Hindlimb muscle (tissue), 1 donor: ENCODE results near the gene ISL2. TPM values are rescaled to one million over a fixed set of nuclear protein-coding genes. Genes with fewer than 3 reads are reported as not detected.

Experiments used
- DNase-seq: peaks from one replicate; pipeline ENCODE4 v3.0.0-alpha.2; 2013
- polyA plus RNA-seq: library from polyadenylated mRNA; unstranded; fragments of 120-200 nt; gene quantifications from one replicate; pipeline ENCODE4 v1.2.1, GENCODE V29; 2013; ENCODE audit not compliant: insufficient read length

ISL2 gene
- polyA plus RNA-seq, 1 donor, result not detected

- DNase-seq, result no peak
Measured at GRCh38 chr15:76328106-76328696, 8.4 kb upstream of the ISL2 start.

GRCh38 chr15:76328958-76329357 is 7.6 kb upstream of the ISL2 start:
- no peak for DNase-seq

DNA sequence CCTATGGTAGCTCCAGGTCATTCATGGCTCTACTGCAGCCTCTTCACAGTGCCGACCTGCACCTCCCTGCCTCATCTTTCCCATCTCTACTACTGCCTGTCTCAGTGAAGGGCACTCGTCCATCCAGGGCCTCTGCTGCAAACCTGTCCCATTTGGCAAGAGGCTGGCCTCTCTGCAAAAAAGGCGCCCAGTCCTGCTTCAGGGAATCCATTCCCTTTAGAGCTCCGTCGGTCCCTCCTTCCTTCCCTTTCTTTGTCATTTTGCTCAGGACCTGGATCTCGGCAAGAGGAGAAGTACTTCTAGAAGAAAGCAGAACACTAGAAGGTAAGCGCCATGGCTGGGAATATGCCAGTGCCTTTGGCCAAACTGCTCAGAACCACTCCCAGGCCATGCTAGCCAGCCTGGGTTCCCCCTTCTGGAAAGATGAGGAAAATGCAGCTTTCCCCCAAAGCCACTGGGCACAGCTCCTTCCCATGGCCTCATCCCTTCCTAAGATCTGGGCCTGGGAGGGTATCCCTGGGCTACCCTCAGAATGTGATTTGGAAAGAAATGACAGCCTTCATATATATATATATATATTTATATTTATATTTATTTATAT is 6.4 kb upstream of the ISL2 start:
- peak; percentile 19 for DNase-seq

- no peak for DNase-seq
Measured at GRCh38 chr15:76332796-76333195, 3.8 kb upstream of the ISL2 start.

GRCh38 chr15:76333309-76333708 is 3.3 kb upstream of the ISL2 start:
- DNase-seq, result no peak

- DNase-seq, result no peak
Measured at GRCh38 chr15:76333720-76334437, 2.7 kb upstream of the ISL2 start.

GRCh38 chr15:76334438-76335306 is 1.9 kb upstream of the ISL2 start:
- no peak for DNase-seq

GRCh38 chr15:76335307-76336253 is 993 bp upstream of the ISL2 start:
- DNase-seq, result peak; percentile 19

DNA sequence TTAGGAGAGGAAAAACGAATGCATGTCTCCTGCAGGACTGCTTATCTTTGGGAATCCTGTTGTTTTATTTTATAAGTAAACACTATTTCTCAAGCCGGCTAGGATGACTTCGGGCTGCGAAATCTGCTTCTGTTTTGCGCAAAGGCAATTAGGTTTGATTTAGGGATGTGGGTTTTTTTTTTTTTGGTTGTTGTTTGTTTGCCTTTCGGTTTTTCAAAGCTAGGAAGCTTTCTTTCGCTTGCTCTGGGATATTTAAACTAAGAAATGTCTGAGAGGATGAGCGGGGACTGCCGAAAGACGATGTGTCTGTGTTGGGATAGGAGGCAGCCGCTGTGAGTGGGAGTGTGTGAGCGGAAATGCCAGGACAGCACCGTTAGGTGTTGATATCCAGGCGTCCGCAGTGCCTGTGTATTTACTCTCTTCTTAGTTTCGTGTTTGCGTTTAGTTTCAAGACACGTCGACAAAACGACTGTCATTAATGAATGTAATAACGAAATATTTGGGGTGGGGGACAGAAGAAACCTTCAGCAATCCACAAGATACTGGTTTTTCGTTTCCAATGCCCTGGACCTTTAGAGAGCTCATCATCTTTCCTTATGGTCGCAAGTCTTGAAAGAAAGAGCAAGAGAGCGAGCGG is 604 bp downstream of the ISL2 start:
- DNase-seq, result peak; percentile 30

GRCh38 chr15:76337696-76338485 is 1.3 kb downstream of the ISL2 start:
- peak; percentile 21 for DNase-seq

- no peak for DNase-seq
Measured at GRCh38 chr15:76338486-76339304, 2.1 kb downstream of the ISL2 start.

DNA sequence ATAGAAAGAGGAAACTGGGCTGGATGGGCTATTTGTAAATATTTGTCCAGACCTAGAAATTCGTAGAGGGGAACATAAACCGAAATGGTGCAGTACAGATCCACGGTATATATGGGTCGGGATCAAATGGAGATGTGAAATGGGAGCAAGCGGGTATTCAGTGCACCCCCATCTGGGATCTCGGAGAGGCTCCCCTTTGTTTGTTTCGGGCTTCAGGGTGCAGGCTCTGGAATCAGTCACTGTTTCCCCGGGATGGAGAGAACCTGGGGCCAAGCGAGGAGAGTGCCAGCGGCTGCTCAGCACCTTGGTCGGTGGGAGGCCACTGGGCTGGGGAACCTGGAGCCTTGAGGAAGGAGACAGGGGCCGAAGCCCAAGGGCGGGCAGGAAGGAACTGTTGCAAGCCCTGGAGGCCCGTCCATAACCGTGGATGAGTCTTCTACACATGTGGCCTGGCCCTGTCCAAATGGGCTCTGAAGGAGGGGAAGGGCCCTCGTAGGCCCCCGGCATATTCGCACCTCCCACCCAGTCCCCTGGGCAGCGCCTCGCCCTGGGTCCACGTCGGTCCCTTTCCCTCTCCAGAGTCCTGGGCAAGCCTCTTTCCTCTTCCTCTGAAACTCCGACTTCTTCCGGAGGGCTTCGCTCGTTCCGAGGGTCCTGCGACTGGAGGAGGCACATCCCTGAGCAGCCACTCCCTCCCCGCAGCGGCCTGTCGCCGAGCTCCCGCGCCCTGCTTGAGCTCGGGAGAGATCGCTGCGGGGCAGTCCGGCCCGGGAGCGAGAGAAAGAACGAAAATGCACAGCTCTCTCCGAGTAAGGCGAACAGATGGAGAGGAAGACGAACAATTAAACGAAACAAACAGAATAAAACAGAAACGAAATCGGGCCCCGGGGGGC is 3.0 kb downstream of the ISL2 start:
- peak; percentile 38 for DNase-seq

DNA sequence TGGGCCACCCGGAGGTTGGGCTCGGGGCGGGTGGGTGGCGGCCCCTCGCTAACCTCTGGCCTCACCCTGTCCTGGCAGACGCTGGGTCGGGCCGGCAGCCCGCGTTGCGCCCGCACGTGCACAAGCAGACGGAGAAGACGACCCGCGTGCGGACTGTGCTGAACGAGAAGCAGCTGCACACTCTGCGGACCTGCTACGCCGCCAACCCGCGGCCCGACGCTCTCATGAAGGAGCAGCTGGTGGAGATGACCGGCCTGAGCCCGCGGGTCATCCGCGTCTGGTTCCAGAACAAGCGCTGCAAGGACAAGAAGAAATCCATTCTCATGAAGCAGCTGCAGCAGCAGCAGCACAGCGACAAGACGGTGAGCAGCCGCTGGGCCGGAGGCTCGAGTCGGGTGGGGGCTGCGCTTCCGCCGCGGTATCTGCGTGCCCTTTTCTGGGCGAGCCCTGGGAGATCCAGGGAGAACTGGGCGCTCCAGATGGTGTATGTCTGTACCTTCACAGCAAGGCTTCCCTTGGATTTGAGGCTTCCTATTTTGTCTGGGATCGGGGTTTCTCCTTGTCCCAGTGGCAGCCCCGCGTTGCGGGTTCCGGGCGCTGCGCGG is 3.7 kb downstream of the ISL2 start:
- peak; percentile 55 for DNase-seq

- DNase-seq, result peak; percentile 7
Measured at GRCh38 chr15:76340803-76341365, 4.3 kb downstream of the ISL2 start.

GRCh38 chr15:76341366-76342057 is 4.9 kb downstream of the ISL2 start:
- DNase-seq, result no peak

- DNase-seq, result no peak
Measured at GRCh38 chr15:76342058-76342381, 5.4 kb downstream of the ISL2 start.
